ENCODE results near the gene MFN2. TPM values are rescaled to one million over a fixed set of nuclear protein-coding genes. Genes with fewer than 3 reads are reported as not detected.

MFN2 gene
- total RNA-seq, 1 experiment from 2014 or later = 73.9 TPM

GRCh38 chr1:12059722-12060464, 79.6 kb downstream of the MFN2 start:
- no peaks in the 10 kb centered on the region for H3K36me3 Mint-ChIP-seq (ENCODE audit: insufficient read depth, unreplicated experiment)
- CTCF ChIA-PET = no interaction called here
- Histone ChIP-seq H3K9me3 (no peaks in the 10 kb centered on the region), H3K36me3 (ENCODE audit: control insufficient read depth, insufficient read depth, low read length) (no peaks in the 10 kb centered on the region), H3K4me3 (ENCODE audit: low read depth, low read length) (no peak overlapping the region), H3K4me1 (no peaks in the 10 kb centered on the region), H3K27me3 (replicated peaks; ENCODE audit: control insufficient read depth, insufficient read depth, low read length) (no peaks in the 10 kb centered on the region; the same call in 1 of the 2 replicates)
- no peaks in the 10 kb centered on the region for H3K4me1 Mint-ChIP-seq (ENCODE audit: low read depth, unreplicated experiment)
- no peaks in the 10 kb centered on the region for H3K9me3 Mint-ChIP-seq (ENCODE audit: unreplicated experiment)
- POLR2A ChIA-PET = no interaction called here
- TF ChIP-seq CTCF (IDR thresholded peaks at IDR 0.05; ENCODE audit: insufficient read depth in 1 of 2, low read depth in 1 of 2, low read length in 1 of 2, severe bottlenecking in 1 of 2, unreplicated experiment in 1 of 2) = no peak
- H3K4me3 Mint-ChIP-seq (ENCODE audit: unreplicated experiment) = no peak overlapping the region
- peaks cover 9% of the 10 kb centered on the region for H3K27me3 Mint-ChIP-seq (ENCODE audit: insufficient read depth, unreplicated experiment)
- no peak overlapping the region for H3K27ac Mint-ChIP-seq (ENCODE audit: unreplicated experiment)
- intact Hi-C loops (cut with micrococcal nuclease; ENCODE audit: unreplicated experiment) = no loop called here
- DNase-seq = no peak
- BruUV-seq (replicated peaks) = no TSS peak

GRCh38 chr1:12060500-12060899, 80.3 kb downstream of the MFN2 start:
- Histone ChIP-seq H3K9me3 (no peaks in the 10 kb centered on the region), H3K27me3 (replicated peaks; ENCODE audit: control insufficient read depth, insufficient read depth, low read length) (no peaks in the 10 kb centered on the region; the same call in 1 of the 2 replicates), H3K36me3 (ENCODE audit: control insufficient read depth, insufficient read depth, low read length) (no peaks in the 10 kb centered on the region), H3K4me1 (no peaks in the 10 kb centered on the region), H3K4me3 (ENCODE audit: low read depth, low read length) (no peak overlapping the region)
- CTCF ChIA-PET = no interaction called here
- peaks cover 9% of the 10 kb centered on the region for H3K27me3 Mint-ChIP-seq (ENCODE audit: insufficient read depth, unreplicated experiment)
- TF ChIP-seq CTCF (IDR thresholded peaks at IDR 0.05; ENCODE audit: insufficient read depth in 1 of 2, low read depth in 1 of 2, low read length in 1 of 2, severe bottlenecking in 1 of 2, unreplicated experiment in 1 of 2) = no peak
- intact Hi-C loops (cut with micrococcal nuclease; ENCODE audit: unreplicated experiment) = no loop called here
- POLR2A ChIA-PET = no interaction called here
- BruUV-seq (replicated peaks) = no TSS peak
- H3K4me1 Mint-ChIP-seq (ENCODE audit: low read depth, unreplicated experiment) = no peaks in the 10 kb centered on the region
- no peak overlapping the region for H3K27ac Mint-ChIP-seq (ENCODE audit: unreplicated experiment)
- no peak for DNase-seq
- H3K9me3 Mint-ChIP-seq (ENCODE audit: unreplicated experiment) = no peaks in the 10 kb centered on the region
- no peaks in the 10 kb centered on the region for H3K36me3 Mint-ChIP-seq (ENCODE audit: insufficient read depth, unreplicated experiment)
- no peak overlapping the region for H3K4me3 Mint-ChIP-seq (ENCODE audit: unreplicated experiment)

Small RNA genes lying within 50 kb of the gene (microRNA-seq; reads per million reads assigned to microRNA genes)
- gene MIR6729 = 1.1 reads per million

Other genes with a start within 250 kb of the MFN2 start
- gene AGTRAP, start 244.3 kb upstream of the MFN2 start, total RNA-seq (2022) = 44.2 and 44.4 TPM in 2 replicates
- gene C1orf167, start 218.3 kb upstream of the MFN2 start, total RNA-seq (2022) = 0.64 and 0.97 TPM in 2 replicates
- 27.8 and 28.6 TPM in 2 replicates for gene MTHFR, start 174.5 kb upstream of the MFN2 start, total RNA-seq (2022)
- 30.4 and 34.9 TPM in 2 replicates for gene CLCN6, start 174.3 kb upstream of the MFN2 start, total RNA-seq (2022)
- gene NPPA, start 132.7 kb upstream of the MFN2 start, total RNA-seq (2022) = not detected in 2 replicates
- 43.4 and 69.9 TPM in 2 replicates for gene NPPB, start 121.5 kb upstream of the MFN2 start, total RNA-seq (2022)
- 46.1 and 47.3 TPM in 2 replicates for gene KIAA2013, start 54.0 kb upstream of the MFN2 start, total RNA-seq (2022)
- 89.3 and 91.7 TPM in 2 replicates for gene PLOD1, start 45.7 kb upstream of the MFN2 start, total RNA-seq (2022)
- gene MIIP, start 39.1 kb downstream of the MFN2 start, total RNA-seq (2022) = 38.6 and 41.0 TPM in 2 replicates
- gene TNFRSF8, start 82.9 kb downstream of the MFN2 start, total RNA-seq (2022) = not detected in 2 replicates
- gene TNFRSF1B, start 186.5 kb downstream of the MFN2 start, total RNA-seq (2022) = 2.6 and 3.5 TPM in 2 replicates
- 22.7 and 25.6 TPM in 2 replicates for gene VPS13D, start 249.6 kb downstream of the MFN2 start, total RNA-seq (2022)

Measured in Caco-2 (cell line).